GM18519 (cell line): ENCODE measurements around the gene AURKAIP1.

Source experiments
- ATAC-seq: cut with Tn5 transposase; IDR thresholded peaks from one replicate; pipeline ENCODE4 v1.9.1; 2021; ENCODE audit warnings: mild to moderate bottlenecking, moderate library complexity; ENCODE audit not compliant: unreplicated experiment, low FRiP score

Gene AURKAIP1

DNA sequence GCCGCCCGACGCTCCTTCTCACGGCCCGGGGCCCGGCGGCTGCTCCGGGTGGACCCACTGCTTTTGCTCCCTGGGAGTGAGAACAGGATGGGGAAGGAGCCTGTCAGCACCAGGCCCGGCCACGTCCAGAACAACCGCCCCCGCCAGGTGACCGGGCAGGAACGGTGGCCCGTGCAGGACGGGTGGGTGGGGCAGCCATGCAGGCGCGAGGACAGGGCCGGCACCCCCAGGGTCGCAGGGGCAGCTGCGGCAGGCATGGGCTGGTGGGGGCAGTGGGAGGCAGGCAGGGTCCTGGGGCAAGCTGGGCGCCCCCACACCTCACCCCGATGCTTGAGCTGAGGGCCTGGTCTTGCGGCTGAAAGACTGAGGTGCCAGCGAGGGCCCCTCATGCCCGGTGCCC is 38.6 kb downstream of the AURKAIP1 start:
- no peak for ATAC-seq

GRCh38 chr1:1335792-1336248 is 39.2 kb downstream of the AURKAIP1 start:
- no peak for ATAC-seq

GRCh38 chr1:1335283-1335682 is 39.7 kb downstream of the AURKAIP1 start:
- ATAC-seq: no peak

- no peak for ATAC-seq
These were observed 40.2 kb downstream of the AURKAIP1 start for GRCh38 chr1:1334835-1335234.

GRCh38 chr1:1333551-1334241 is 41.3 kb downstream of the AURKAIP1 start:
- ATAC-seq: no peak

DNA sequence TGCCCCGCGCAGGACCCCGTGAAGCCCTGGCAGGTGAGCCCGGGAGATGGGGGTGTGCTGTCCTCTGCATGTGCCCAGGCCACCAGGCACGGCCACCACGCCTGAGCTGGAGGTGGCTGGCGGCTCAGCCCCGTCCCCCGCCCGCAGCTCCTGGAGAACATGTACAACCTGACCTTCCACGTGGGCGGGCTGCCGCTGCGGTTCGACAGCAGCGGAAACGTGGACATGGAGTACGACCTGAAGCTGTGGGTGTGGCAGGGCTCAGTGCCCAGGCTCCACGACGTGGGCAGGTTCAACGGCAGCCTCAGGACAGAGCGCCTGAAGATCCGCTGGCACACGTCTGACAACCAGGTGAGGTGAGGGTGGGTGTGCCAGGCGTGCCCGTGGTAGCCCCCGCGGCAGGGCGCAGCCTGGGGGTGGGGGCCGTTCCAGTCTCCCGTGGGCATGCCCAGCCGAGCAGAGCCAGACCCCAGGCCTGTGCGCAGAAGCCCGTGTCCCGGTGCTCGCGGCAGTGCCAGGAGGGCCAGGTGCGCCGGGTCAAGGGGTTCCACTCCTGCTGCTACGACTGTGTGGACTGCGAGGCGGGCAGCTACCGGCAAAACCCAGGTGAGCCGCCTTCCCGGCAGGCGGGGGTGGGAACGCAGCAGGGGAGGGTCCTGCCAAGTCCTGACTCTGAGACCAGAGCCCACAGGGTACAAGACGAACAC is 42.1 kb downstream of the AURKAIP1 start:
- no peak for ATAC-seq

DNA sequence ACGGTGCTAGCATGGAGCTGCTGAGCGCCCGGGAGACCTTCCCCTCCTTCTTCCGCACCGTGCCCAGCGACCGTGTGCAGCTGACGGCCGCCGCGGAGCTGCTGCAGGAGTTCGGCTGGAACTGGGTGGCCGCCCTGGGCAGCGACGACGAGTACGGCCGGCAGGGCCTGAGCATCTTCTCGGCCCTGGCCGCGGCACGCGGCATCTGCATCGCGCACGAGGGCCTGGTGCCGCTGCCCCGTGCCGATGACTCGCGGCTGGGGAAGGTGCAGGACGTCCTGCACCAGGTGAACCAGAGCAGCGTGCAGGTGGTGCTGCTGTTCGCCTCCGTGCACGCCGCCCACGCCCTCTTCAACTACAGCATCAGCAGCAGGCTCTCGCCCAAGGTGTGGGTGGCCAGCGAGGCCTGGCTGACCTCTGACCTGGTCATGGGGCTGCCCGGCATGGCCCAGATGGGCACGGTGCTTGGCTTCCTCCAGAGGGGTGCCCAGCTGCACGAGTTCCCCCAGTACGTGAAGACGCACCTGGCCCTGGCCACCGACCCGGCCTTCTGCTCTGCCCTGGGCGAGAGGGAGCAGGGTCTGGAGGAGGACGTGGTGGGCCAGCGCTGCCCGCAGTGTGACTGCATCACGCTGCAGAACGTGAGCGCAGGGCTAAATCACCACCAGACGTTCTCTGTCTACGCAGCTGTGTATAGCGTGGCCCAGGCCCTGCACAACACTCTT is 42.8 kb downstream of the AURKAIP1 start:
- ATAC-seq: no peak

DNA sequence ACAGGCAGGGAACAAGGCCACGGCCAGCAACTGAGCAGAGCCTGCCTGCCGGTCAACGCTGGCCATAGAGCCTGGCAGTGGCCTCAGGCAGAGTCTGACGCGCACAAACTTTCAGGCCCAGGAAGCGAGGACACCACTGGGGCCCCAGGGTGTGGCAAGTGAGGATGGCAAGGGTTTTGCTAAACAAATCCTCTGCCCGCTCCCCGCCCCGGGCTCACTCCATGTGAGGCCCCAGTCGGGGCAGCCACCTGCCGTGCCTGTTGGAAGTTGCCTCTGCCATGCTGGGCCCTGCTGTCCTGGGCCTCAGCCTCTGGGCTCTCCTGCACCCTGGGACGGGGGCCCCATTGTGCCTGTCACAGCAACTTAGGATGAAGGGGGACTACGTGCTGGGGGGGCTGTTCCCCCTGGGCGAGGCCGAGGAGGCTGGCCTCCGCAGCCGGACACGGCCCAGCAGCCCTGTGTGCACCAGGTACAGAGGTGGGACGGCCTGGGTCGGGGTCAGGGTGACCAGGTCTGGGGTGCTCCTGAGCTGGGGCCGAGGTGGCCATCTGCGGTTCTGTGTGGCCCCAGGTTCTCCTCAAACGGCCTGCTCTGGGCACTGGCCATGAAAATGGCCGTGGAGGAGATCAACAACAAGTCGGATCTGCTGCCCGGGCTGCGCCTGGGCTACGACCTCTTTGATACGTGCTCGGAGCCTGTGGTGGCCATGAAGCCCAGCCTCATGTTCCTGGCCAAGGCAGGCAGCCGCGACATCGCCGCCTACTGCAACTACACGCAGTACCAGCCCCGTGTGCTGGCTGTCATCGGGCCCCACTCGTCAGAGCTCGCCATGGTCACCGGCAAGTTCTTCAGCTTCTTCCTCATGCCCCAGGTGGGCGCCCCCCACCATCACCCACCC is 43.7 kb downstream of the AURKAIP1 start, which contains the start of gene TAS1R3:
Gene TAS1R3, plus strand, starts transcription at position 213 of the 898 bp plus-strand sequence. Its CDS starts 66 bp downstream, at position 279.
- no peak for ATAC-seq

GRCh38 chr1:1330366-1331067 is 44.5 kb downstream of the AURKAIP1 start:
- no peak for ATAC-seq

DNA sequence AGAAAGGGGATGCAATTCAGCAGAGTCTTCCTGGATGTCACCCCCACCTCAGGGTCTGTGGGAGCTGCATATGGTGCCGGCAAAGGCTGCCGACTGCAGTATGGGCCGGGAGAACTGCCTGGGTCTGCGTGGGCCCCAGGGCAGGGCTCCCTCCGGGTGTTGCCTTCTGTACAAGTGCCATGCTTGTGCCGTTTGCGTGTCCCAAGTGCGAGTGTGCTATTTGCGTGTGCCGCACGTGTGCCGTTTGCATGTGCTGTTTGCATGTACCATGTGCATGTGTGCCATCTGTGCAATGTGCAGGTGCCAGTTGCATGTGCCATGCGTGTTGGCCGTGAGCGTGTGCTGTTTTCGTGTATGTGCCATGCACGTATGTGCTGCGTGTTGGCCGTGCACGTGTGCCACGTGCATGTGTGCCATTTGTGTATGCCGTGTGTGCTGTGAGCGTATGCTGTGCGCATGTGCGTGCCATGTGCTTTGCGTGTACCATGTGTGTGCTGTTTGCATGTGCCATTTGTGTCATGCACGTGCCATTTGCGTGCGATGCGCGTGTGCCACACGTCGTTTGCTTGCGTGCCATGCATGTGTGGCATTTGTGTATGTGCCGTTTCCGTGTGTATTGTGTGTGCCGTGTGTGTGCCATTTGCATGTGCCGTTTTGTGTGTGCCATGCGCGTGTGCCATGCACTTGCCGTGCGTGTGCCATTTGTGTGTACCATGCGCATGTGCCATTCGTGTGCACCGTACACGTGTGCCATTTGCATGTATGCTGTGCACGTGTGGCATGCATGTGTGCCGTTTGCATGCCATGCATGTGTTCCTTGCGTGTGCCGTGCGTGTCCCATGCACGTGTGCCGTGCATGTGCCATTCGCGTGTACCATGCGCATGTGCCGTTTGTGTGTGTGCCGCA is 45.5 kb downstream of the AURKAIP1 start:
- ATAC-seq: no peak

DNA sequence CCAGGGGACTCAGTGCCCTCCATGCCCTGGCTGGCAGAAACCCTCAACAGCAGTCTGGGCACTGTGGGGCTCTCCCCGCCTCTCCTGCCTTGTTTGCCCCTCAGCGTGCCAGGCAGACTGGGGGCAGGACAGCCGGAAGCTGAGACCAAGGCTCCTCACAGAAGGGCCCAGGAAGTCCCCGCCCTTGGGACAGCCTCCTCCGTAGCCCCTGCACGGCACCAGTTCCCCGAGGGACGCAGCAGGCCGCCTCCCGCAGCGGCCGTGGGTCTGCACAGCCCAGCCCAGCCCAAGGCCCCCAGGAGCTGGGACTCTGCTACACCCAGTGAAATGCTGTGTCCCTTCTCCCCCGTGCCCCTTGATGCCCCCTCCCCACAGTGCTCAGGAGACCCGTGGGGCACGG is 46.8 kb downstream of the AURKAIP1 start:
- no peak for ATAC-seq

- ATAC-seq: no peak
These were observed 47.7 kb downstream of the AURKAIP1 start for GRCh38 chr1:1327291-1327690.

GRCh38 chr1:1326075-1326605 is 48.9 kb downstream of the AURKAIP1 start:
- ATAC-seq: no peak

GRCh38 chr1:1325288-1326074 is 49.5 kb downstream of the AURKAIP1 start:
- ATAC-seq: no peak

DNA sequence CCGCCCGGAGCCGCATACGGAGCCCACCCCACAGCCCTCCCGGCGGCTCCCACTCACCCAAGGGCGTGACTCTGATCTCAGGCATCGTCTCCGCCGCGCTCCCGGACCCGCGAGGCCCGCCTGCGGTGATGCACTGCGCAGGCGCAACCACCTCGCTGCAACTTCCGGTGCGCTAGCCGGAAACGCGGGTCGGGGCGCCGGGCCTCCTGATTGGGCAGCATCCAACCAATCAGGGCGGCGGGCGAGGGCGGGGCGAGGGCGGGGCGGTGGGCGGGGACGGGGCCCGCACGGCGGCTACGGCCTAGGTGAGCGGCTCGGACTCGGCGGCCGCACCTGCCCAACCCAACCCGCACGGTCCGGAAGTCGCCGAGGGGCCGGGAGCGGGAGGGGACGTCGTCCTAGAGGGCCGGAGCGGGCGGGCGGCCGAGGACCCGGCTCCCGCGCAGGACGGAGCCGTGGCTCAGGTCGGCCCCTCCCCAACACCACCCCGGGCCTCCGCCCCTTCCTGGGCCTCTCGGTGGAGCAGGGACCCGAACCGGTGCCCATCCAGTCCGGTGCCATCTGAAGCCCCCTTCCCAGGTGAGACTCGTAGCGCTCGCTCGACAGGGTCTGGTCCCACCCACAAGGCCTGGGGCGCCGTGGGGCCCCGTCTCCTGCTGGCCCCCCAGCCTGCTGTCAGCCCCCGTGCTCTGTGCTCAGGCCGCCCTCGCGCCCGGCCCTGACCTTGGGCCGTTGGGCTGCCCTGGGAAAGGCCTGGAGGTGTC is 50.3 kb downstream of the AURKAIP1 start, which contains the start of the genes CPTP and INTS11:
Gene CPTP, plus strand, starts transcription at position 279 of the 764 bp plus-strand sequence. CDS start 2,109 bp downstream, outside the sequence.
Gene INTS11, minus strand, starts transcription at position 137 of the 764 bp plus-strand sequence. Its CDS starts 52 bp downstream, at position 85.
- peak; percentile 62 for ATAC-seq

DNA sequence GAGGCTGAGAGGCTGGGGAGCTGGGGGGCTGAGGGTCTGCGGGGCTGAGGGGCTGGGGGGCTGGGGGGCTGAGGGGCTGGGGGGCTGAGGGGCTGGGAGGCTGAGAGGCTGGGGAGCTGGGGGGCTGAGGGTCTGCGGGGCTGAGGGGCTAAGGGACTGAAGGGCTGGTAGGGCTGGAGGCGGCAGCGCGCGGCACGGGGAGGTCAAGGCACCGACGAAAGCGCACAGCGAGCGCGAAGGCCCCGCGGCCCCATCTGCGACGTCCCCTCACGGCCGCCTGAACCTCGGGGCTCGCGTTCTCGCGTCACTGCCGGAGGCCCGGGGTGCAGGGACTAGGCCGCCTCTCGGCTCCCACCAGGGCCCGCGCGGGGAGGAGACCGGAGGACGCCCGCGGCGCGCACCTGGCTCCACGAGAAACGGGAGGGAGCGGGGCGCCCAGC is 50.9 kb downstream of the AURKAIP1 start:
- ATAC-seq: no peak
